Dendritic cell treated with granulocyte-macrophage colony-stimulating factor and Interleukin-4, amounts not matched to agents 40 ng/mL and 50 ng/mL, for 4 days (primary cell): Measurements from ENCODE around the gene AGPAT3.

Experiments
- H3K27ac Mint-ChIP-seq: one replicate; pipeline ENCODE4 v1.8.0; 2022; ENCODE audit warnings: mild to moderate bottlenecking, mixed read lengths
- H3K27me3 Mint-ChIP-seq: one replicate; pipeline ENCODE4 v1.8.0; 2022; ENCODE audit warnings: mild to moderate bottlenecking, mixed read lengths
- H3K36me3 Mint-ChIP-seq: one replicate; pipeline ENCODE4 v1.8.0; 2022; ENCODE audit warnings: low read depth, mixed read lengths
- H3K4me1 Mint-ChIP-seq: one replicate; pipeline ENCODE4 v1.8.0; 2022; ENCODE audit warnings: low read depth, mixed read lengths
- H3K4me3 Mint-ChIP-seq: one replicate; pipeline ENCODE4 v1.8.0; 2022; ENCODE audit warnings: mild to moderate bottlenecking, moderate library complexity, mixed read lengths
- H3K9me3 Mint-ChIP-seq: one replicate; pipeline ENCODE4 v1.8.0; 2022; ENCODE audit warnings: mixed read lengths
- intact Hi-C: fragments of 100-400 bp; cut with micrococcal nuclease; formaldehyde crosslinking; loops from one replicate; pipeline ENCODE4 v1.15.0; 2022

Gene AGPAT3

DNA sequence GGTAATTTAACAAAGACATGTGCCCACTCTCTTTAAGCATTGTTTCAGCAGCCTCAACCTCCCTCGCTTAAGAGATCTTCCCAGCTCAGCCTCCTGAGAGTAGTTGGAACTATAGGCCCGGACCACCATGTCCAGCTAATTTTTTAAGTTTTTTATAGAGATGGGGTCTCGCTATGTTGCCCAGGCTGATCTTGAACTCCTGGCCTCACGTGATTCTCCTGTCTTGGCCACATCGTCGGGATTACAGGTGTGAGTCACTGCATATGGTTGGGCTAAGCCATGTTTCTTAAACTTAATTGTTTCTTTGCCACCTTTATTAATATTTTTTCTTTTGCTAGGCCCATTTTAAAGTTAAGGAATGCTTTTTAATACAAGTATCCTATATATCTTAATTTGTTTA, 18.6 kb upstream of the AGPAT3 start:
- peaks cover 12% of the 10 kb centered on the region for H3K9me3 Mint-ChIP-seq
- H3K27ac Mint-ChIP-seq: no peak overlapping the region
- peaks cover 42% of the 10 kb centered on the region for H3K4me1 Mint-ChIP-seq
- no peak overlapping the region for H3K4me3 Mint-ChIP-seq
- H3K36me3 Mint-ChIP-seq: peaks cover 8% of the 10 kb centered on the region
- intact Hi-C loops: no loop called here
- no peaks in the 10 kb centered on the region for H3K27me3 Mint-ChIP-seq

DNA sequence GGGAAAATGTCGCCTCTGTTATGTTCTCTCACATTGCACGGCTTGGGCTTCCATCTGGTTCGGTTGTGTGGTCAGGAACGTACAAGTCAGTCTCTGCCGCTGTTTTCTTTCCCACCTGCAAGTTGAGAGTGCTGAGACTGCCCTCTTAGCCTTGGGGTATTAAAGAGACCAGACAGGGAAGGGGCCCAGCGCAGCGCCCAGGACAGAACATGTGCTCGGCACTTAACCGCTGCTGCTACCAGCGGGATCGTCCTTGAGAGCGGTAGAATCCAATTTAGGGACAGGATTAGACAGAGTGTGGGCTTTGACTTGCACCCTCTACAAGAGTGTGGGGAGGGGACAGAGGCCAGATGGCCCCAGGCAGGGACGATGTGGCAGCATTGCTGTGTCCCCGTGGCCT, 17.7 kb upstream of the AGPAT3 start:
- Mint-ChIP-seq H3K27ac (peak overlapping the region; percentile 27), H3K4me3 (no peak overlapping the region), H3K4me1 (peaks cover 44% of the 10 kb centered on the region), H3K9me3 (peaks cover 12% of the 10 kb centered on the region), H3K36me3 (peaks cover 8% of the 10 kb centered on the region), H3K27me3 (no peaks in the 10 kb centered on the region)
- intact Hi-C loops: no loop called here

DNA sequence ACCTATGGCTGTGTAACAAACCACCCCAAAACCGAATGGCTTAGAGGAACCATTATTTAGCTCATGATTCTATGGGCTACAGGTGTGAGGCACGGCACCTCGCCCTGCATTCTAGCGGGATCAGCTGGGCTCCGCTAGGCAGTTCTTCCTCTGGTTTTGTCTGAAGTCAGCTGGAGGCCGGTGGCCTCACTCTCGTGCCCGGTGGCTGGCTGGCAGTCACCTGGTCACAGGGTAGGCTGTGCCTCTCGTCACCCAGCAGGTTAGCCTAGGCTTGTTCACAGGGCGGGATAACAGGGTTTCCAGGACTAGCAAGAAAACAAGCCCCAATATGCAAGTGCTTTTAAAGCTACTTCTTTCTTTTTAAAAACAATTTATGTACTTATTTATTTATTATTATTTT, 16.3 kb upstream of the AGPAT3 start:
- peaks cover 12% of the 10 kb centered on the region for H3K9me3 Mint-ChIP-seq
- peak overlapping the region; percentile 15 for H3K27ac Mint-ChIP-seq
- no peaks in the 10 kb centered on the region for H3K27me3 Mint-ChIP-seq

DNA sequence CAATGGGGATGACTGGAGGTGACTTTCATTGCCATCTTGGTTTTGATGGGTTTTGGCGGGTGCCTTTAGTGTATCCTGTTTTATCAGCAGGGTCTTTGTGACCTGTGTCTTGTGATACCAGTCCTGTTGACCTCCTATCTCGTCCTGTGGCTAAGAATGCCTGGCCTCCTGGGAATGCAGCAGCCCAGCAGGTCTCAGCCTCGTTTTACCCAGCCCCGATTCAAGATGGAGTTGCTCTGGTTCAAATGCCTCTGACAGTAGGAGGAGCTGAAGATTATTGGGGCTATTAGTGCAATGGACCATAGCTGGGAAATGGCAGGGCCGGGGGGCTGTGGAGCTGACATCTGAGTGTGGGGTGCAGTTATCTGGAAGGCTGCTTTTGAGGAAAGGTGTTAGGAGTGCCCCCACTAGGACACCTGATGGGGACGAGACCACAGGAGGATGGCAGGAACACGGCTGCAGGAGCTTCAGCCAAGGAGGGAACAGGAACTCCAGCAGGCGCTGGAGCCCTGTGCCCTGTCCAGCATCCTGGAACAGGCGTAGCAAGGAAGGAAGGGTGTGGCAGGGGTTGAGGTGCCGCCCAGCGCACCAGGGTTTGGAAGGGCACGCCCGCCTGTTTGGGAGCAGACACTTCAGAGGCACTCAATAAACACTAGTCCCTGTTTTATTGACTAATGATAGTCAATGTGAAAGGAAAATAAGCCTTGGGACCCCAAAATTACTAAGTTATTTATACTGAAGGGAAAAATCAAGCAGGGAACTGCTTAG, 15.3 kb upstream of the AGPAT3 start:
- Mint-ChIP-seq H3K9me3 (peaks cover 12% of the 10 kb centered on the region), H3K36me3 (peaks cover 8% of the 10 kb centered on the region), H3K4me3 (no peak overlapping the region), H3K27ac (peak overlapping the region; percentile 61), H3K27me3 (no peaks in the 10 kb centered on the region), H3K4me1 (peaks cover 46% of the 10 kb centered on the region)
- intact Hi-C loops: no loop called here

More for the DNA sequence above, 16.3 kb upstream of the AGPAT3 start:
- no peak overlapping the region for H3K4me3 Mint-ChIP-seq
- H3K36me3 Mint-ChIP-seq: peaks cover 8% of the 10 kb centered on the region
- H3K4me1 Mint-ChIP-seq: peaks cover 39% of the 10 kb centered on the region
- intact Hi-C loops: no loop called here

DNA sequence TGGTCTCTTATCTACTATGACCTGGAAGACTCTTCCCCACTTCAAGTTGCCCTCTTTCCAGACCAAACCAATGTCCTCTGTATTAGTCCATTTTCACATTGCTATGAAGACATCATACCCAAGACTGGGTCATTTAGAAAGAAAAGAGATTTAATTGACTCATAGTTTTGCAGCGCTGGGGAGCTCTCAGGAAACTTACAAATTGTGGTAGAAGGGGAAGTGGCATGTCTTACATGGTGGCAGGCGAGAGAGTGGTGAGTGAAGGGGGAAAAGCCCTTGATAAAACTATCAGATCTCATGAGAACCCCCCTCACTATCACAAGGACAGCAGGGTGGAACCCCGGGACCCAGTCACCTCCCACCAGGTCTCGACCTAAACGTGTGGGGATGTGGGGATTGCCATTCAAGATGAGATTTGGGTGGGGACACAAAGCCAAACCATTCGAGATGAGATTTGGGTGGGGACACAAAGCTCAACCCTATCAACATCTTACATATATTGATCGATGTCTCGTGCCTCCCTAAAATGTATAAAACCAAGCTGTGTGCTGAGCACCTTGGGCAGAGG, 14.2 kb upstream of the AGPAT3 start:
- Mint-ChIP-seq H3K36me3 (peaks cover 8% of the 10 kb centered on the region), H3K4me3 (peak overlapping the region; percentile 13)
- intact Hi-C loops: no loop called here

DNA sequence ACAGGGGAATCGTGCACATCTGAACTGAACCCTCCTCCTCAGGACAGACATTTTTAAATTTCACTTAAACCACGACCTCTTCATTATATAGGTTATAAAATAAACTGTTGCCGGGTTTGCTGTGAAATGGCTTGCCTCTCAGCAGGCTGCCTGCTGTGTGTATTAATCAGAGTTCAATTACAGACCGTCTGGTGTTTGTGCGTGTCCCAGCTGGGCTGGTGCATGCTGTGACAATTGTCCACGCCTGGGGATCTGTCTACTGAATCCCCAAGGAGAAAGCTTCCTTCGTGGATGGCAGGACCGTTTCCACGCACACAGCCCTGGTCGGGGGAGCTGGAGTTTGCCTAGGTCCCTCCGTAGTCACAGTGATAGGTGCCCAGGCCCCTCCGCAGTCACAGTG, 13.4 kb upstream of the AGPAT3 start:
- intact Hi-C loops: no loop called here
- H3K27ac Mint-ChIP-seq: peak overlapping the region; percentile 61
- H3K9me3 Mint-ChIP-seq: peaks cover 12% of the 10 kb centered on the region
- H3K27me3 Mint-ChIP-seq: no peaks in the 10 kb centered on the region
- H3K4me1 Mint-ChIP-seq: peaks cover 61% of the 10 kb centered on the region
- peaks cover 8% of the 10 kb centered on the region for H3K36me3 Mint-ChIP-seq
- H3K4me3 Mint-ChIP-seq: no peak overlapping the region

More for the DNA sequence above, 14.2 kb upstream of the AGPAT3 start:
- H3K4me1 Mint-ChIP-seq: peaks cover 54% of the 10 kb centered on the region
- peaks cover 12% of the 10 kb centered on the region for H3K9me3 Mint-ChIP-seq
- peak overlapping the region; percentile 61 for H3K27ac Mint-ChIP-seq
- no peaks in the 10 kb centered on the region for H3K27me3 Mint-ChIP-seq

DNA sequence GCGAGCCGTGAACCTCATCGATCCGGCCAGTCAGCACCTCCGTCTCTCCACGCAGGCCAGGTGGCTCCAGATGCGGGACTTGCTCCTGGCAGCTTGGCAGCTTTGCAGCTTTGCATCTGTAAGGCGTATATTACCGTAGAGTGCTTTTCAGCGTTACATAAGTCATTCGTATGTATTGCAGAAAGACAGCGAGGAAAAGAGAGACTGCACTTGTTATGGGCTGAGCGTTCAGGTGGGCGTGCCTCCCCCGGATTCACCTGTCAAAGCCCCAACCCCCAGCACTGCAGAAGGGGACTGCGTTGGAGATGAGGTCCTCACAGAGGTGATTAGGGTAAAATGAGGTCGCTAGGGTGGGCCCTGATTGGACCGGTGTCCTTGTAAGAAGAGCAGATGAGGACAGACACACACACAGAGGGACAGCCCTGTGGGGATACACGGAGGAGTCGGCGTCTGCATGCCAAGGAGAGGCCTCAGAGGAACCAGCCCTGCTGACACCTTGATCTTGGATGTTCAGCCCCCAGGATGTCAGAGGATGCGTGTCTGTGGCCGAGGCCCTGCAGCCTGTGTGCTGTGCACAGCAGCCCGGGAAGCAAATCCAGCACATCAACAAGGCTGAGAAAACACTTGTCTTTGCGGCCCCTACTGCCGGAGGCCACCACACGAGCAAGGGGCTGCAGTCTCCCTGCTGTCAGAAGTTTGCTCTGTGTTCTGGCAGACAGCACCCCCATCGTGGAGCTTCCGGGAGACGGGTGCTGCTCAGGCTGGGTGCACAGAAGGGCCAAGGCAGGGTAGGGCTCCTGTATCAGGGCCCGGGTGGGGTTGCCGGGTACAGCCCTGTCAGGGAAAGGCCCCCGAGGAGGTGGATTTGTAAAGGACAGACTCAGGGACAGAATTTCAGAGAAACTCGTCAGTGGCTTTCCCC, 10.9 kb upstream of the AGPAT3 start:
- intact Hi-C loops: no loop called here
- H3K9me3 Mint-ChIP-seq: peaks cover 12% of the 10 kb centered on the region
- no peaks in the 10 kb centered on the region for H3K27me3 Mint-ChIP-seq
- peaks cover 79% of the 10 kb centered on the region for H3K4me1 Mint-ChIP-seq
- H3K4me3 Mint-ChIP-seq: peak overlapping the region; percentile 68
- peak overlapping the region; percentile 96 for H3K27ac Mint-ChIP-seq
- H3K36me3 Mint-ChIP-seq: peaks cover 8% of the 10 kb centered on the region

DNA sequence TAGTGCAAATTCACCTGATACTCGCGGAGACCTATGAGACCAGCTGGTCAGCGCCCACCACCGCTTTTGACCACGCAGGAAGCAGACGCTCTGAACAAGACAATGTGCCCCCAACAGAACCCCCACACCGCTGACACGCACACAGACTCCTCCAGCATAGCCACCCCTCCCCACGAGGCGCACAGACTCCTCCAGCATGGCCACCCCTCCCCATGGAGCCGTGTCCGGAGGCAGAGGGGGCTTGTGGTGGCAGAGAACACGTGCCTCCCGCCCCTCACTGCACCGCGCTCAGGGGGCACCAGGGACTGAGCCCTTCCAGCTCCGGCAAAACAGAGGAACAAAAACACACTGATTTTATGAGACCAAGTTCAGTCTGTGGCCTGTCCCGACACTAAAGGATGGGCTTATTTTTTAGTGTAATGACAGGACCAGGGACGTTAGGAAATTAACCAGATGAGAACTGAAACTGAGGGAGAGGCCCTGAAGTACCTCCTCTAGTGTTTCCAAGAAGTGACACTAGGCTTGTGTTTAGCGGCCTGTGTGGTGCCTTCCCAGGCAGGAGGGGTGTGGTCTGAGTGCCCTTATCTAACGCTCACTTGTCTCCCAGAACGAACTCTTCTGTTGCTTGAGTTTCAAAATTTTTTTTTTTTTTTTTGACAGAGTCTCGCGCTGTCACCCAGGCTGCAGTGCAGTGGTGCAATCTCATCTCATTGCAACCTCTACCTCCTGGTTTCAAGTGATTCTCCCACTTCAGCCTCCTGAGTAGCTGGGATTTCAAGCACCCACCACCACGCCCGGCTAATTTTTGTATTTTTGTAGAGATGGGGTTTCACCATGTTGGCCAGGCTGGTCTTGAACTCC, 10.0 kb upstream of the AGPAT3 start:
- H3K4me1 Mint-ChIP-seq: peaks cover 75% of the 10 kb centered on the region
- H3K9me3 Mint-ChIP-seq: peaks cover 12% of the 10 kb centered on the region
- intact Hi-C loops: loop anchor here (5.0 kb wide), 1 partner anchor 43 kb away; no protein-coding TSS in a partner anchor
- H3K36me3 Mint-ChIP-seq: peaks cover 8% of the 10 kb centered on the region
- H3K27me3 Mint-ChIP-seq: no peaks in the 10 kb centered on the region
- peak overlapping the region; percentile 68 for H3K4me3 Mint-ChIP-seq
- H3K27ac Mint-ChIP-seq: peak overlapping the region; percentile 96

DNA sequence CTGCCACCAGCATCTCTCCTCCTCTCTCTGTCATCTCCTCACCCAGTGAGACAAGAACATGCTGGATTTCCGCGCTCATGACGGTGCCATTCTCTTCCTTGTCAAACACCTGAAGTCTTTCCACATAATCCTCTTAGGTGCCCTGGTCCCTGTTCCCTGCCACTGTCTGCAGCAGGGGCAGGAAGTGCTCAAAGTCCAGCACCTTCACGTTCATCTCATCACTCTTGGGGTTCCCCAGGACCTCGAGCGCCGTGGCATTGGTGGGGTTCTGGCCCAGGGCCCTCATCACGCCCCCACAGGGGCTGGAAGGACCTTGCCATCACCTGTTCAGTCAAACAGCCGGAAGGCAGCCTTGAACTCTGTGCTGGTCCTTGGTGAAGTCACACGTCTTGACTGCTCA, 9.1 kb upstream of the AGPAT3 start:
- peaks cover 65% of the 10 kb centered on the region for H3K4me1 Mint-ChIP-seq
- intact Hi-C loops: loop anchor here (5.0 kb wide), 1 partner anchor 44 kb away; no protein-coding TSS in a partner anchor
- peaks cover 4% of the 10 kb centered on the region for H3K36me3 Mint-ChIP-seq
- peak overlapping the region; percentile 96 for H3K27ac Mint-ChIP-seq
- no peak overlapping the region for H3K4me3 Mint-ChIP-seq
- peaks cover 2% of the 10 kb centered on the region for H3K27me3 Mint-ChIP-seq
- peaks cover 5% of the 10 kb centered on the region for H3K9me3 Mint-ChIP-seq

DNA sequence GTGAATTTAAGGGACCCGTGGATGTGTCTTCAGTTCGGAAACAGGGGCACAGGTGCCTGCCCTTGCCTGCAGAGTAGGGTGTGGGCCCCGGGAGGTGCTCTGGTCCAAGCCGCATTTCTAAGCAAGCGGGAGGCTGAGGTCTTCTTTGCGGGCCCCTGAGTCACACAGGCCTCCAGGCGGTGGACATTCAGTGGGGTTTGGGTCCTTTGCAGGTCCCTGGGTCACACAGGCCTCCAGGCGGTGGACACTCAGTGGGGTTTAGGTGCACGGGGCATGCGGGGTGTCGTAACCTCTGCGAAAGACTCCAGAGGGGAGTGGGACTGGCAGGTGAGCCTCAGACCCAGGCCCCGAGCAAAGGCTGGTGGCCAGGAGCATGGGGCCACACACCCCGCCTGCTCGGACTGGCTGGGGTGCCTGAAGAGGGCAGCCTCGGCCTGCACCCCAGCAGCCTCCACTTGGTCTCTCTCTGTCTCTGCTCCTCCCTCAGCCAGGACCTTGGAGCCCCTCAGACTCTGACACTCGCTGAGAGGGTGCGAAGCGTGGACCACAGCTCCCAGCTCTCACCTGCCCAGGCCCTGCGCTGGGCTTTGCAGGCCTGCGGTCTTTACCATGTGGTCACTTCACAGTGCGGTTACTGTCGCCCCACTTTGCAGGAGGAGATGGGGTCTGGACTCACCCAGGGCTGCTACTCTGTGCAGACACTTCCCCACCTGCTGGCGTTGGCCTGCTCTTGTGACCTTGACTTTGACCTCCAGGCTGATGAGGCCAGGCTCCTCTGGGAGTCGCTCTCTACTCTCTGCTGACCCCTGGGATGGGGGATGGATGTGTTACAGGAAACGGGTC, 6.0 kb upstream of the AGPAT3 start:
- intact Hi-C loops: loop anchor here (5.0 kb wide), 1 partner anchor 47 kb away; no protein-coding TSS in a partner anchor
- Mint-ChIP-seq H3K4me3 (no peak overlapping the region), H3K27ac (peak overlapping the region; percentile 96), H3K4me1 (peaks cover 50% of the 10 kb centered on the region), H3K9me3 (no peaks in the 10 kb centered on the region), H3K36me3 (no peaks in the 10 kb centered on the region), H3K27me3 (peaks cover 3% of the 10 kb centered on the region)

DNA sequence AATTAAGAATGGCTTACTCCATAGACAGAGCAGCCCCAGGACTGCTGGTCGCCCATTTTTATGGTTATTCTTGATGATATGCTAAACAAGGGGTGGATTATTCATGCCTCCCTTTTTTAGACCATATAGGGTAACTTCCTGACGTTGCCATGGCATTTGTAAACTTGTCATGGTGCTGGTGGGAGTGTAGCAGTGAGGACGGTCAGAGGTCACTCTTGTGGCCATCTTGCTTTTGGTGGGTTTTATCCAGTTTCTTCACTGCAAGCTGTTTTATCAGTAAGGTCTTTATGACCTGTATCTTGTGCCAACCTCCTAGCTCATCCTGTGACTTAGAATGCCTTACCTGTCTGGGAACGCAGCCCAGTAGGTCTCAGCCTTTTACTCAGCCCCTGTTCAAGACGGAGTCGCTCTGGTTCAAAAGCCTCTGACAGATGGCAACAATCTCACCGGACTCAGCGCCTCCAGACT, 5.2 kb upstream of the AGPAT3 start:
- Mint-ChIP-seq H3K9me3 (no peaks in the 10 kb centered on the region), H3K36me3 (no peaks in the 10 kb centered on the region), H3K27ac (no peak overlapping the region), H3K4me3 (no peak overlapping the region), H3K4me1 (peaks cover 43% of the 10 kb centered on the region), H3K27me3 (peaks cover 3% of the 10 kb centered on the region)
- intact Hi-C loops: loop anchor here (5.0 kb wide), 1 partner anchor 47 kb away; no protein-coding TSS in a partner anchor

DNA sequence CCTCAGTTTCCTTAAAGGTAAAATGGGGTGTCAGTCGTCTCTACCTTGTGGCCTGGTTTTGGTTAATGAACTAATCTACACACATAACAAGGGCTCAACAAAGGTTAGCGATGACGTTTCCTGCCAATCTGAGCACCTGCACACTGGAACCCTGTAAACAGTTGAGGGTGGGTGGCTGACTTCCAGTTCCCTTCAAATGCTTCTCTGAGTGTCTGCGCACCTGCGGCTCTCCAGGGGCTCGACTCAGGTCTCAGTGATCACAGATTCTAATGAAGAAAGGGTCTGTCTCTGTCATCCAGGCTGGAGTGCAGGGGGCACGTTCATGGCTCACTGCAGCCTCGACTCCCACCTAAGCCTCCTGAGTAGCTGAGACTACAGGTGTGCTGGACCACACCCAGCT, 3.3 kb upstream of the AGPAT3 start:
- Mint-ChIP-seq H3K27me3 (peaks cover 3% of the 10 kb centered on the region), H3K27ac (peak overlapping the region; percentile 6), H3K4me3 (no peak overlapping the region), H3K36me3 (peaks cover 7% of the 10 kb centered on the region), H3K9me3 (no peaks in the 10 kb centered on the region), H3K4me1 (peaks cover 29% of the 10 kb centered on the region)
- intact Hi-C loops: no loop called here
